ENCODE measurements around the gene AP2M1.

DNA sequence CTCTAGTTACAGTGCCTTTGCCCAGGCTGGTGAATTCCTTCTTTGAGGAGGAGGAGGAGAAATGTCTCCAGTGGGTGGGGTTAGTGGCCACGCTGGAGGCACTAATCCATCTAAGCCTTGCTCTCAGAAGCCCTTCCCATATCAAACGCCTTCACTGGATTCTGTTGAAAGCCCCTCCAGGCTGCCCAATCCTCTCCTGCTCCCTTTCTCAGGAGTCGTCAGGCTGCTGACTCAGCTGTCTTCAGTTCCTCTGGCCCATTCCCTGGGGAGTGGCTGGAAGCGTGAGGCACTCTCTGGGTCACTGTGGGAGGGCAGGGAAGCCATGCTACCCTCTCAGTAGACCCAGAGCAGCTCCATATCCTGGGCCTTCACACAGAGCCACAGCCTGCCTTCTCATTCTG, 2.7 kb downstream of the AP2M1 start:
- TF ChIP-seq POLR2A (IDR thresholded peaks at IDR 0.05): no peak
- TF ChIP-seq, protein P1, sequence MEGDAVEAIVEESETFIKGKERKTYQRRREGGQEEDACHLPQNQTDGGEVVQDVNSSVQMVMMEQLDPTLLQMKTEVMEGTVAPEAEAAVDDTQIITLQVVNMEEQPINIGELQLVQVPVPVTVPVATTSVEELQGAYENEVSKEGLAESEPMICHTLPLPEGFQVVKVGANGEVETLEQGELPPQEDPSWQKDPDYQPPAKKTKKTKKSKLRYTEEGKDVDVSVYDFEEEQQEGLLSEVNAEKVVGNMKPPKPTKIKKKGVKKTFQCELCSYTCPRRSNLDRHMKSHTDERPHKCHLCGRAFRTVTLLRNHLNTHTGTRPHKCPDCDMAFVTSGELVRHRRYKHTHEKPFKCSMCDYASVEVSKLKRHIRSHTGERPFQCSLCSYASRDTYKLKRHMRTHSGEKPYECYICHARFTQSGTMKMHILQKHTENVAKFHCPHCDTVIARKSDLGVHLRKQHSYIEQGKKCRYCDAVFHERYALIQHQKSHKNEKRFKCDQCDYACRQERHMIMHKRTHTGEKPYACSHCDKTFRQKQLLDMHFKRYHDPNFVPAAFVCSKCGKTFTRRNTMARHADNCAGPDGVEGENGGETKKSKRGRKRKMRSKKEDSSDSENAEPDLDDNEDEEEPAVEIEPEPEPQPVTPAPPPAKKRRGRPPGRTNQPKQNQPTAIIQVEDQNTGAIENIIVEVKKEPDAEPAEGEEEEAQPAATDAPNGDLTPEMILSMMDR (IDR thresholded peaks at IDR 0.05): no peak

All from body of pancreas (tissue), 4 donors.